Ramos (cell line): ENCODE measurements around the gene LTBP1.

Source experiments
- in situ Hi-C: fragments of 300-500 bp; cut with MboI; formaldehyde crosslinking; loops from one replicate; pipeline ENCODE4 v1.14.3; 2022; ENCODE audit warnings: low sequenced_read_pairs; ENCODE audit not compliant: unreplicated experiment

Gene LTBP1

DNA sequence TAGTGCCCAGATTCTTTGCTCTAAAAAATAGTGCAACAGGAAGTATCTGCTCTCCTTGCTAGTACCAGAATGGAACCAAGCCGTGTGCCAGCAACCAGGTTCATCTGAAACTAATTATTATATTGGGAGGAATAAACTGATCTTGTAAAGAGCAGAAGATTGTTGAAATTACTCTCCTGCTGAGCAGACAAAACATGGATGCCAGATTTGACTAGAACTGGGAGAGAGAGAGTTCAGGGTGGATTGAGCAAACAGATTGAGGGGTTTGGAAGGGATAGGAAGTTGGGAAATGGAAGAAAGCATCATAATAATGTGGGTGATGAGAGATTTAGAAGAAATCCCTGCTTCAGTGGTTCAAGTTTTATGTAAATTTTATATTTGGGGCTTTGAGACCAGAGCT, 369.6 kb downstream of the LTBP1 start:
- in situ Hi-C loops: no loop called here

DNA sequence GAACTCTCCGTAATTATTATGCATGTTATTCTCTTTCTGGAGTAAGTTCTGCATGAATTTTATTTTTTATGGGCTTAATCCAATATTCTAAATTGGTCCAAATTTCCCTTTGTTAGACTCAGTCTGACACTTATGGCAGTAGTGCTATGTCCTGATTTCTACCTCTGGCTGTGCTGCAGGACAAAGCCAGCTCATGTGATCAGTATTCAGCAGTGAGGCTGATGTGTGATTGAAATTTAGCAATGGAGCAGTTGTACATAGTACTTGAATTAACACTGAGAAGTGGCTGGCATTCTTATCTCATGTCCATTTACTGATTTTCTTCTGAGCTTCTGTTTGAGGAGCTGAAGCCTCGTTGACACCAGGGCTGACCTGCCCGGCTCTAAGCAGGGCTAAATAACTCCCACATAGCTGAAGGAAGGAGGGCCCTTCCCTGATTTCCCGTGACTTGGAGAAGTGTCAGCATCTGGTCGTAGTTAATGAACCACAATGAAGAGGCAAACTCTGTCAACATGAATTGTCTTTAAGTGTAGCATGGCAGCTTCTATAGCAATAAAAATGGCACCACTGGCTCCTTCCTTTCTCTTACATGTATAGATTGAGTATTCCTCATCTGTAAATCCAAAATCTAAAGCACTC, 370.7 kb downstream of the LTBP1 start:
- in situ Hi-C loops: no loop called here

DNA sequence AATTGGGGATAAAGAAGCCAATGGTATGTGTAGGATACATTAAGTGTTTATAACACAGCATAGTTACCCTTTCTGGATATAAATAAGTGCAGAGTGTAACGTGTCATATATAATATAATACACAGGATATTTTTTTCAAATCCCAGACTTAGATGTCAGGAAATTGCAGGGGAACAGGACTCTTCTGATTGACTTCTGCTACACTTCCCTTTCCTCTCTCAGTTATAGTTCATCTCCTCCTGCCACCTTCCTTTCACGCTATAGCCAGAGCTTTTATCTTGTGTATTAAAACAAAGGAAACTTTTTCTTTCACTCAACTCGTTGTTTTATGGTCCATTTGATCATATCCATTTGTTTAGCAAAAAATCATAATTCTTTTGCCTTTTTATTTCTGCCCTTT, 371.7 kb downstream of the LTBP1 start:
- in situ Hi-C loops: no loop called here

DNA sequence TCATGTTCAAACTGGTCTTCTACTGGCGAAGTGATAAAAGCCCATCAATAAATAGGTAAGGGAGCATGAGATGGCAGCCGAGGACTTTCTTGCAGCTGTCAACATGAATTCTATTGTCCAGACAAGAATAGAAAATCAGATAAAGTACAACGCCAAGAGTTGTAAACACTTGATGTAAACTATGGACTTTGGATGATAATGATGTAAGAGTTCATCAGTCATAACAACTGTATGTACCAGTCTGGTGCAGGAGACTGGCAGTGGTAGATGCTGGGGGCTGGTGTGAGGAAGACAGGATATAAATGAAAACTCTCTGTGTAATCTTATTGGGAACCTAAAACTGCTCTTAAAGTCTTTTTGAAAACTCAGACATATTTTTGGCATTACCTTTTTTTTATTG, 373.8 kb downstream of the LTBP1 start:
- in situ Hi-C loops: no loop called here

DNA sequence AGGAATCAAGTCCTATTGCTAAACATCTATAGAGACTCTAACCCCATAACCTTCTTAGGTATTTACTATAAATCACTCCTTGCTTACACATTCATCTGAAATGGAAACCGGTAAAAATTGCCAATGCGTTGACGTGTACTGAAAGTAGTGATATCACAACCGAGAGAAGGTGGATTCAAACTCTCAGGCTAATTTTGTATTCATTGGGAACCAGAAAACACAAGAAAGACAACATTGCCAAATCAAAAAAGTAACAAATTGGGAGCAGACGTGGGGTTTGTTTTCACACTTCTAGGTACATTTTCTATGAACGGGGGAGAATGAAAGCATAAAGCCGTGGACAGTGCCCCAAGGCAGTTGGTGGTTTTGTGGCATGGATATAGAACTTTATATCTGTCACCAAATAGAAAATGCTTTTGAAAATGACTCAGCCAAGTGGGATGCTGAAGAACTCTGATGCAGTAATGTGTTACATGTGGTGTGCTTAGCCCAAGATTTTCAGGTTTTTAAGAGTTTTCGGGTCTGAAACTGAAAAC, 374.6 kb downstream of the LTBP1 start:
- in situ Hi-C loops: no loop called here

DNA sequence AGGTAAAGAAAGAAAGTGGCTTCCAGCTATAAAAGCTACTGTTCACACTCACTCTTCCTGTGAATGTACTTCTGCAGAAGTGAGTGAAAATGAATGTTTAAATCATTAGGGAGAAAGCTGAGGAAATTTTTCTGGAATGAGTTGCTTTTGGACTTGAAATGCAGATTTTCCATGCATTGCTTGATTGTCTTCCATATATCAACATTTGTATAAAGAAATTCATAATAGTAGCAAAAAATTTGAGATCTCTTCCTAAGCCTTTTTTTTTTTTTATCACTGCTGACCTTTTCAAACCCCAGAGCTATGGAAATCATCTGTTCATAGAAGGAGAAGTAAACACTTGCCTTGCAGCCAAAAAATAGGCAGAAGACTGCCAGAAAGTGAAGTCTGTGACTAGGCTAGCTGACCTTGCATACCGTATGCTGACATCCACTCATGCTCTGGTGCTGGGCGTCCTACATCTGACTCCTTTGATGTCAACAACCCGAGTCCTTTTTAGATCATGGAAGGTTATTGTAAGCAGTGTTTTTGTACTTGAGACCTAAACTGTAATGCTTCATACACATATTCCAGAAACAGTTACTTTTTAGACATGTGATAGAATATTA, 375.2 kb downstream of the LTBP1 start:
- in situ Hi-C loops: no loop called here

DNA sequence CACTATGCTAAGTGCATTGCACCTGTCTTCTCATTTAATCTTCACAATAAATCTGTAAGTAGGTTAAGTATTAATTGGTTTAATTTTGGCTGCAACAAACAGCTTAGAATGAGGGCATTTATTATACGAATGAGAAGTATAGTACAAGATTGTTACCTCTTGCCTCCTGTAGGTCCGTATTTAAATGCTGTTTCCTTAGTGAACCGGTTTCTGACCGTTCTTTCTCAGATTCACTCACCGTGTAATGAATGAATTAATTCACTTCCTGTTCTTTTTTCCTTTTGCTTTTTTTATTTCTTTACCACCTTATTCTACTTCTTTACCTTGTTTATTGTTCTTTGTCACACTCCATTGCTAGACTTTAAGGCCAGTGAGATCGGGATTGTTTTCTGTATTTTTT, 375.9 kb downstream of the LTBP1 start:
- in situ Hi-C loops: no loop called here

DNA sequence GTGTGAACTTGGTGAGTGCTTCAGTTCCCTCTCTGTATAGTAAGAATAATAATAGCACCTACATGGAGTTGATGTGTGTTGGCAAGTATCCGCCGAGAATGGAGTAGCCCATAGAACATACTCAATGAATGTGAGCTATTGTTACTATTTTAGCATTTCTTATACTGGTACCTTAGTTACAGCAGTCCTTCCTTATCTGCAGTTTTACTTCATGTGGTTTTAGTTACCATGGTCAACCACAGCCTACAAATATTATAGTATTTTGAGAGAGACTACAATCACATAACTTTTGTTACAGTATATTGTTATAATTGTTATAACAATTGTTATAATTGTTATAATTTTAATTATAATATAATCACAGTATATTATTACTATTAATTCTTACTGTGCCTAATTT, 377.2 kb downstream of the LTBP1 start:
- in situ Hi-C loops: no loop called here

DNA sequence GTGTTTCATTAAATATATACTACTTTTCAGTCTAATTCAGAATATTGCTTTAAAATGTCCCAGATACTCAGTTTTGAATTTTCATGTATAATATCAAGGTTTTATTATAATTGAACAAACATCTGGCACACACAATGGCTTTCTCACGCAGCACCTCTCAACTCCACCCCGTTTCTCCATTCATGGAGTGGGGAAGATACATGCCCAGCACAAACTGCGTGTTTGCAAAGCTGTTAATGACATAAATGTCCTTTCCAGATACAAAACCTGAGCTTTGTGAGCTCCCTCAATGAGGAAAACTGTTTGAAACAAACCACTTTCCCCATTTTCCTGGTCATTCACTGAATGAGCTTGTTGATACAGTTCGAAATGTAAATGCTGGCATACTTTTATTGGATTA, 379.3 kb downstream of the LTBP1 start:
- in situ Hi-C loops: no loop called here

DNA sequence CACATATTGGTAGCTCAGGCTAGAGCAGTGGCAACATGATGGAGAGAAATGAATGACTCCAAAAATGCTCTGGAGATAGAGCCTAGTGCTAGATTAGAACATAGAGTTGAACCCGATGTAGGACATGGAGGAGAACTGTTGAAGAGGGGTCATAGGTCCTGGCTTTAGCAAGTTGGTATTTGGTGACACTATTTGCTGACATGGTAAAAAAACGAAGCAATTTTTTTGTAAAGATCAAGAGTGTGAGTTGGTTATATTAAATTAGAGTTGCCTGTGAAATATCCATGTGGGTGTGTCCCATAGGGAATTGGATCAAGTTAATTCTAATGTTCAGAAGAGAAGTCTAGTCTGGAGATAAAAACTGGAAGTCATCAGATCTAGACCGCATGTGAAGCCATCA, 386.7 kb downstream of the LTBP1 start:
- in situ Hi-C loops: no loop called here

DNA sequence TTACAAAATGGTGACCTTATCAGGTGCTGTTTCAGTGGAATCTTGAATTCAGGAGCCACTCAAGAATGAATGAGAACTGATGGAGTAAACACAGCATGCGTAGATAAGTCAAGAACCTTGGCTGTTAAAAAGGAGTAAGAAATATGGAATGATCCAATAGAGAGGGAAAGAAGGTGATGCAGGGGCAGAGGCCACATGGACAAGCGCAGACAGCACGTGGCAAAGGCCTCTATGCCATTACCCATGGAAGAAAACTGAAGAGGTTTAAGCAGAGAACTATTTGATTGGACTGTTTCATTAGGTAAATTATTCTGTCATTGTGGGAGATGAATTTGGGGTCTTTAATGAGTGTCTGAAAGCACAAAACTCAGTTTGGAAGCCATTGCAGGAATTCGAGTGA, 387.3 kb downstream of the LTBP1 start:
- in situ Hi-C loops: no loop called here

DNA sequence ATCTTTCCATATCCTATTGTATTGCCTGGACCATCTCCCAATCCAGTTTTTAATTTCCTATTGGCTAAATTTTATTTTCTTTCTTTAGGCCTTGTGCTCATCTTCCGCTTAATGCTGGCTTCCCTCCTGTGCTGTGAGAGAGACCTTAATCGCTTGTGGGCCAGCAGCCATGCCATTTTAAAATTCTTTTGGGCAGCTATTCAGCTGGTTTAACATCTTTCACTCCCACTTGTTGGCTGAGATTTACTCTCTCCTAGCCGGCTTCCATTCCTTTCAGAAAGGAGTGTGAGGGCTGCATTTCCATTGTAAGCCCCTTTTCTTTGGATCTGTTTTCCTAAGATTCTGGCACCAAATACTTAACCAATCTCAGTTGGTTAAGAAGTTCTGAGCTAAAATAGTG, 388.8 kb downstream of the LTBP1 start:
- in situ Hi-C loops: no loop called here

DNA sequence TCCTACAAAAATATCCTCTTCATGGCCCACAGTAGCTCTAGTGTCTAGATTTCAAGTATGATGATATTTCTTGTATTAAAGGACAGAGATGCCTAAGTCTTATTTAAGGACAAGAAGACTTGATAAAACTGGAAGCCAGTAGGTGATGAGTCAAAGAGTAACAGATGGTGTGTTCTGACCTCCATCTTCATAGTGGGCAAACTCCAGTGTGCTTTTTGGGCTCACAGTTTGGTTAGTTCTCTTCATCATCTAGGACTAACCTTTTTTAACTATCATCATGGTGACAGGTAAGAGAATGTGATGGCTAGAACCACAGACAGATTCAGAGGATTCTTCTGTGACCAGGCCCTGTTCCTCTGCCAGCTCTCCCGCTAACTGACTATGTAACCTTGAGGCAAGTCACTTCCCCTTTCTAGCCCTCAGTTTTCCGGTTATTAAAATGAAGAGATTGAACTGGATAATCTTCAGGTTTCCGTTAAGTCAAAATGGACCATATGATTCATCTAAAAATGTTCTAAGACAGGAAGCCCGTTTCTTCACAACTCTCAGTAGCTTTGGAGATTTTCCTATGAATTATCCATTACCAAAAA, 389.4 kb downstream of the LTBP1 start:
- in situ Hi-C loops: no loop called here

DNA sequence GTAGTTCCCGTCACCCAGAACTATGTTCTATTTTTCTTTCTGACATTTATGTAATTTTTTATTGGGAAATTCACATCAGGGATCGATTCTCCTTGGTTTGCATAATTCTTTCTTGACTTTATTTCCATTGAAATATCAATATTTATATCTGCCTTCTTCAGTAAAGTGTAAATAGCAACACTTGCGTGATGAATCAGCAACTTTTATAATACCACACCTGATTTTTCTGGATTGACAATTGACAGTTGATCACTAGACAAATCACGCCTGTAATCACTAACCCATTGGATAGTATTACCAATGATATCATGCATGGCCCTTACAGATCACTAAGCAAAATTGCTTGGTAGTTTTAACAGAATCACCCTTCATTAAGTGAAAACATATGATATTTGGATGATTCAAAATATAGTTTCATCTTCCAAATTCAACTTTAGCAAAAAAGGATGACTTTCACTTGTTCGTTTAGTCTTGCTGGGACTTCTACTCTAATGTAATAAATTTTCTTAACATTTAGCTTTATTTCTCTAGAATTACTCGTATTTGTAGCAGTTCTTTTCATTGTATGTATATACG, 390.7 kb downstream of the LTBP1 start:
- in situ Hi-C loops: no loop called here

DNA sequence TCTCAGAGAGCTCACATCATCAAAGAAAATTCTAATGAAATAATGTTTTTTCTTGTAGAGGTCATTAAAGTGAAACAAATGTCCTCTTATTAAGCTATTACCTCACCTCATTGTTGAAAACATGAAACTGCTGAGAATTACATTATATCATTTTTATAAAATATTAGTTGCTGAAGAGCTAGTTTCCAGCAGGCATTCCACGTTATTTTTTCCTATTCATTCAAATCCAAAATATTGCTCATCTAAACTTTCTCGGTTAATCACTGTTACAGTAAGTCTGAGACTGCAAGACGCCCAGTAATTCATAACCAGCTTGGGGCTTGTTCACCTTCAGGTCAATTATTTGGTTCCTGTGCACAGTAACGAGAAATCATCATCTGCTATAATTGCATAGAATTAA, 391.2 kb downstream of the LTBP1 start:
- in situ Hi-C loops: no loop called here

DNA sequence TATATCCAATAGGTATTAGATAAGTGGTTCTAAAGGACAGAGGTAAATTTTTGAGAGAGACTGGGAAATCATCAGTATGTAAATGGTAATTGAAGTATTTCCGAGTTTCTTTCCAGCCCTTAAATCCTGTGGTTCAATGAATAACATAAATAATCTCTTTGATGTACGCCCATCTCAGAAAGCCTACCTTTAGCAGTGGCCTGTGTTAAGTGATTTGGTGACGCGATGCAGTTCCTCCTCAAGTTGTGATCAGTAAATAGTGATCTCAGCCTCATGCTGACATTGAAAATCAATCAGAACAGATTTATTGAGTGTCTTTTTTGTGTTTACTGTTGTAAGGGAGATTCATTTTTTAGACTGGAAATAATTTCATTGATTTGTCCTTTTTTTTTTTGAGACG, 392.5 kb downstream of the LTBP1 start:
- in situ Hi-C loops: no loop called here

DNA sequence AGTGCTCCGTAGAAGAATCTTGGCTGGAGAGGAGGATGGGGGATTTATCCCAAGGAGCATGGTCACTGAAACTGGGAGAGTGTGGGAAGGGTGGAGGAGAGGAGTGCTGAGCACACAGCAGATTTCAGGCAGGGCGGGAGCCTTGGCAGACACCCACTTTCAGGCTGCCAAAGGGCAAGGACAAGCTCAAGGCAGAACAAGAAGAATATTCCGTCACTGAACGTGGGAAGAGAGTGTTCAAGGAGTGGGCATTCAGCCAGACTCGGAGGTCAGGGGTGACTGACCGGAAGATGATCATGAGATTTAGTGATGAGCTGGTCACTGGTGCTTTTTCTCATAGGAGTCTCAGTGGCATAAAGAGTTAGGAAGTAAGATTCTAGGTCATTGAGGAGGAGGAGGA, 393.5 kb downstream of the LTBP1 start:
- in situ Hi-C loops: no loop called here

DNA sequence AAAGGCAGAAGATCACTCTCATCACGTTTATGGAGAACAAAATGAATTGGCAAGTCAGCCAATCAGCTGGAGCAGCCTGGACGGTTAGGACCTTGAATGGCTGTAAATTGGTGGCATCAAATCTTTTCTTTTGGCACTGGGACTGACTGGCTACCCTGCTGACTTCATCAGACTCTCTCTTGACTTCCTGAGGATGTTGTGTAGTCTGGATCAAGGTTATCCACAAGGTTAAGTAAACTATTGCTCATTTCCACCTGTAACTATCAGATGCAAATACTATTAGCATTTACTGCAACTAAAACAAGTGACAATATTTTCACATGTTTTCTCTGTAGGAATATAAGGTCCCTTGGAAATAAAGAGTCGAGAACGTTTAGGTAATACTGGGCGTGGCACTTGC, 395.4 kb downstream of the LTBP1 start:
- in situ Hi-C loops: no loop called here

DNA sequence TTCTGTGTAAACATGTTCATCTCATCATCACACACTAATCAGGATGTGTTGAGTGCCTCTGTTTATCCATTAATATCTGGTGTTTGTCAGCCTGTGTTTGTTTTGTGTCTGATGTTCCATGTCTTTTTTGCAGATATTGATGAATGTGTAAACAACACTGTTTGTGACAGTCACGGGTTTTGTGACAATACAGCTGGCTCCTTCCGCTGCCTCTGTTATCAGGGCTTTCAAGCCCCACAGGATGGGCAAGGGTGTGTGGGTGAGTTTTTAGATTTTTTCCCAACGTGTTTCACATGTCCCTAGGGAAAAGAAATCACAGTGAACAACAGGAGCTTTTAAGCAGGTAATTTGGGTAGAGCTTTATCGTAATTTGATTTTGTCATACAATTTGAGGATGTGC, 396.0 kb downstream of the LTBP1 start:
- in situ Hi-C loops: no loop called here

DNA sequence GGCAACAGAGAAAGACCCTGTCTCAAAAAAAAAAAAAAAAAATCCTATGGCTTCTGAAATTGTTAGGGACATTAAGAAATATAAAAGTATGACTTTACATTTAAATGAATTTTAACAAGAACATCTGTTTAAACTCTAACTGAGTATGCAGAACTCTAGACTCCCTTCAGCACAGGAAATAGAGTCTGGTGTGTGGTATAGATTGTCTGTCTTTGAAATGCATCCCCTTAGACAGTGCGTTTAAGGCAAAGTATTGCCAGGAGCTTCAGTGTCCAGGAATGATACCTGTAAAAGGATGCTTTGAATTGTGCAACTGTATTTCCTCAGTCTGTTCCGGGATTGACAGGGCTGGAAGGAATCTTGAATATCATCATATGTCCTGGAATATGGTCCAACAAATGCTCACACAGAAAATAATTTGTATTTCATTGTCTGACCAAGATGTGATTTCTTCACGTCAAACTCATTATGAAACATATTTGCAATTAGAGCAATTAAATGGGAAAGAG, 396.7 kb downstream of the LTBP1 start:
- in situ Hi-C loops: no loop called here

DNA sequence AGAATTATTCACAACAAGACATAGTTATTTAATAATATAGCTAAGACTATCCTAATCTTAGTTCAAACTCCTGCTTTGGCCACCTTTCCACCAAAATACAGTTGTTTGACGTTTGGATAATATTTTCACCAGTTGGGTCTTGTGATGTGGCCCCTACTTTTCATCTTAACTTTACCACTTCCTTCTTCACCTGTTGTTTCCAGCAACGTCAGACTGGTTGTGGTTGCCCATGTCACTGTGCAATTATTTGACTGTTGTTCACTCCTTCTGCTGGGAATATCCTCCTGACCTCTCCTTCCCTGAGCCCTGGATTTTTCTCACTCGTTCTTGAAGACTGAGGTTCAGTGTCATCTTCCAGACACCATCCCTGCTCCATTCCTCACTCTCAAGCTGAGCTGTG, 397.5 kb downstream of the LTBP1 start:
- in situ Hi-C loops: no loop called here
